Gastroesophageal sphincter (tissue), 3 donors: ENCODE measurements around the gene SLC9A3.

Source experiments
- CTCF ChIP-seq, 4 experiments: fragments of 200-600 bp in 2 of 4; fragments of 450-650 bp in 2 of 4; sonication (generic) in 1 of 4; IDR thresholded peaks; one replicate each; pipeline ENCODE4 v1.5.1; 2017 to 2019; ENCODE audit warnings: antibody characterized with exemption in 4 of 4, mild to moderate bottlenecking in 2 of 4, moderate library complexity in 2 of 4
- EP300 ChIP-seq: sonication (generic); formaldehyde crosslinking; IDR thresholded peaks from one replicate; pipeline ENCODE4 v1.6.1; 2017; ENCODE audit warnings: antibody characterized with exemption, mild to moderate bottlenecking
- POLR2A ChIP-seq, 2 donors: fragments of 450-650 bp; IDR thresholded peaks; one replicate each; pipeline ENCODE4 v1.6.1; 2017; ENCODE audit warnings: antibody characterized with exemption in 2 of 2, mild to moderate bottlenecking in 2 of 2, moderate library complexity in 1 of 2
- POLR2AphosphoS5 ChIP-seq: sonication (generic); formaldehyde crosslinking; IDR thresholded peaks from one replicate; pipeline ENCODE4 v1.6.1; 2017; ENCODE audit warnings: antibody characterized with exemption

- TF ChIP-seq CTCF (IDR thresholded peaks at IDR 0.05) (no peak), POLR2A (IDR thresholded peaks at IDR 0.05) (no peak), EP300 (no peak), POLR2AphosphoS5 (no peak)
Observed at GRCh38 chr5:481347-481746, 42.9 kb downstream of the SLC9A3 start.
